Measurements from ENCODE around the gene GRAMD2B.
"Not testable (repeated sequence)": the region's sequence is repeated elsewhere in the genome, so short reads cannot be mapped to it uniquely, and the experiment has no call there.

GRAMD2B gene

GRCh38 chr5:126414874-126415502 is 8.2 kb upstream of the GRAMD2B start:
- DNase-seq: no peak

- DNase-seq: no peak
These were observed 7.4 kb upstream of the GRAMD2B start for GRCh38 chr5:126415789-126416188.

- DNase-seq: no peak
These were observed 6.8 kb upstream of the GRAMD2B start for GRCh38 chr5:126416266-126416925.

GRCh38 chr5:126417178-126417577 is 6.0 kb upstream of the GRAMD2B start:
- DNase-seq: no peak

GRCh38 chr5:126419102-126419501 is 4.1 kb upstream of the GRAMD2B start:
- DNase-seq: no peak

- DNase-seq: no peak
These were observed 5.2 kb downstream of the GRAMD2B start for GRCh38 chr5:126428421-126428820.

GRCh38 chr5:126430631-126431030 is 7.4 kb downstream of the GRAMD2B start:
- DNase-seq: no peak

GRCh38 chr5:126433701-126434100 is 10.5 kb downstream of the GRAMD2B start:
- no peak for DNase-seq

- no peak for DNase-seq
These were observed 12.1 kb downstream of the GRAMD2B start for GRCh38 chr5:126435261-126435660.

- no peak for DNase-seq
These were observed 12.5 kb downstream of the GRAMD2B start for GRCh38 chr5:126435714-126436113.

GRCh38 chr5:126437721-126438120 is 14.5 kb downstream of the GRAMD2B start:
- no peak for DNase-seq

GRCh38 chr5:126438267-126438666 is 15.1 kb downstream of the GRAMD2B start:
- DNase-seq: no peak

- DNase-seq: no peak
These were observed 15.7 kb downstream of the GRAMD2B start for GRCh38 chr5:126438868-126439267.

GRCh38 chr5:126439724-126440123 is 16.5 kb downstream of the GRAMD2B start:
- not testable (repeated sequence) for DNase-seq

- no peak for DNase-seq
These were observed 18.0 kb downstream of the GRAMD2B start for GRCh38 chr5:126441230-126441629.

- DNase-seq: no peak
These were observed 20.2 kb downstream of the GRAMD2B start for GRCh38 chr5:126443374-126443851.

- no peak for DNase-seq
These were observed 20.9 kb downstream of the GRAMD2B start for GRCh38 chr5:126444137-126444536.

- DNase-seq: no peak
These were observed 22.4 kb downstream of the GRAMD2B start for GRCh38 chr5:126445502-126446174.

GRCh38 chr5:126446498-126447224 is 23.5 kb downstream of the GRAMD2B start:
- DNase-seq: no peak

GRCh38 chr5:126448720-126449119 is 25.5 kb downstream of the GRAMD2B start:
- no peak for DNase-seq

GRCh38 chr5:126449751-126450271 is 26.6 kb downstream of the GRAMD2B start:
- DNase-seq: no peak

- DNase-seq: no peak
These were observed 27.1 kb downstream of the GRAMD2B start for GRCh38 chr5:126450346-126450745.

GRCh38 chr5:126450907-126451306 is 27.7 kb downstream of the GRAMD2B start:
- no peak for DNase-seq
